HG02973 (cell line): ENCODE data around the gene GPR137C.

ENCODE experiments used
- ATAC-seq: cut with Tn5 transposase; IDR thresholded peaks from one replicate; pipeline ENCODE4 v1.9.1; 2021; ENCODE audit warnings: moderate library complexity; ENCODE audit not compliant: unreplicated experiment

Gene GPR137C

GRCh38 chr14:52660832-52661231, 108.2 kb downstream of the GPR137C start:
- no peak for ATAC-seq

- ATAC-seq: no peak
Observed at GRCh38 chr14:52661314-52661713, 108.7 kb downstream of the GPR137C start.

GRCh38 chr14:52663850-52664249, 111.2 kb downstream of the GPR137C start:
- ATAC-seq: no peak

- ATAC-seq: no peak
Observed at GRCh38 chr14:52678591-52678990, 126.0 kb downstream of the GPR137C start.

- ATAC-seq: no peak
Observed at GRCh38 chr14:52683985-52684520, 131.4 kb downstream of the GPR137C start.

- no peak for ATAC-seq
Observed at GRCh38 chr14:52686176-52686575, 133.5 kb downstream of the GPR137C start.
